Activated CD4-positive, alpha-beta T cell treated with anti-CD3 and anti-CD28 coated beads for 36 hours (primary cell): ENCODE results near the gene KAZN. TPM values are rescaled to one million over a fixed set of nuclear protein-coding genes. Genes with fewer than 3 reads are reported as not detected.
A peak's percentile ranks its signal among the peaks of the same experiment; 100 is the strongest.

Experiments used
- ATAC-seq: fragments of 200-7000 bp; cut with Tn5 transposase; one replicate; pipeline ENCODE4 v1.10.0; 2021; ENCODE audit warnings: mild to moderate bottlenecking, moderate library complexity
- CTCF ChIA-PET: fragments of 350-600 bp; sonication (Branson Sonifier 250); formaldehyde crosslinking; loops from one replicate; lab custom pipeline; 2021; ENCODE audit warnings: antibody characterized with exemption; lab: Charles Lee
- POLR2A ChIA-PET: fragments of 350-600 bp; sonication (Branson Sonifier 250); formaldehyde crosslinking; loops from one replicate; lab custom pipeline; 2021; ENCODE audit warnings: antibody characterized with exemption, inconsistent platforms; lab: Charles Lee
- DNase-seq: peaks from one replicate; pipeline ENCODE4 v3.0.0-alpha.2; 2020
- H3K27ac Mint-ChIP-seq: one replicate; pipeline ENCODE4 v1.8.0; 2021; ENCODE audit warnings: mixed read lengths
- H3K27me3 Mint-ChIP-seq: one replicate; pipeline ENCODE4 v1.8.0; 2021; ENCODE audit warnings: mixed read lengths
- H3K36me3 Mint-ChIP-seq: one replicate; pipeline ENCODE4 v1.8.0; 2021; ENCODE audit warnings: low read depth, mixed read lengths
- H3K4me1 Mint-ChIP-seq: one replicate; pipeline ENCODE4 v1.8.0; 2021; ENCODE audit warnings: mixed read lengths
- H3K4me3 Mint-ChIP-seq: one replicate; pipeline ENCODE4 v1.8.0; 2021; ENCODE audit warnings: mild to moderate bottlenecking, moderate library complexity, mixed read lengths
- H3K9me3 Mint-ChIP-seq: one replicate; pipeline ENCODE4 v1.8.0; 2021; ENCODE audit warnings: low read depth, mixed read lengths
- intact Hi-C, 2 experiments: fragments of 100-400 bp; cut with DNase I in 1 of 2; cut with micrococcal nuclease in 1 of 2; formaldehyde crosslinking; loops; one replicate each; pipeline versions ENCODE4 v1.14.2 to v1.15.1; 2022 to 2024; cut with DNase I, micrococcal nuclease
- total RNA-seq, 2 experiments: library from RNA; stranded (reverse); gene quantifications; one replicate each; pipeline ENCODE4 v1.2.3, GENCODE V29; 2021

The KAZN gene
- total RNA-seq, 2 experiments from 2014 or later = 0.89 to 0.90 TPM

DNA sequence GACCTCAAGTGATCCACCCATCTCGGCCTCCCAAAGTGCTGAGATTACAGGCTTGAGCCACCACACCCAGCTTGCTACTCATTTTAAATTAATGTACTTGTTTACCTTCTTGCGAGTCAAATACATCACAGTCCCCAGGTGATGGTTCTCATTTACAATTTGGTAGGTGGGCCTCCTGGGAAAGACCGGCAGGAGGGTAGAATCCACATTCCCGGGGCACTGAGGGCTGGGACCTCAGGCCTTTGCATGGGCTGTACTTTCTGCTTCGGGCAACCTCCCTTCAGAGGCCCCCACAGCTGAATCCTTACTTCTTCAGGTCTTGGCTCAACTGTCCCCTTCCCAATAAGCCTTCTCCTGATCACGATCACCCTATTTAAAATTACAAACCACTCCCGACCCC is 165.5 kb downstream of the KAZN start:
- POLR2A ChIA-PET = no interaction called here
- intact Hi-C loops = no loop called here
- H3K36me3 Mint-ChIP-seq = no peaks in the 10 kb centered on the region
- ATAC-seq = no peak
- no peaks in the 10 kb centered on the region for H3K9me3 Mint-ChIP-seq
- no peak overlapping the region for H3K27ac Mint-ChIP-seq
- CTCF ChIA-PET = no interaction called here
- H3K4me1 Mint-ChIP-seq = no peaks in the 10 kb centered on the region
- H3K4me3 Mint-ChIP-seq = no peak overlapping the region
- no peak for DNase-seq
- H3K27me3 Mint-ChIP-seq = peaks cover 10% of the 10 kb centered on the region

DNA sequence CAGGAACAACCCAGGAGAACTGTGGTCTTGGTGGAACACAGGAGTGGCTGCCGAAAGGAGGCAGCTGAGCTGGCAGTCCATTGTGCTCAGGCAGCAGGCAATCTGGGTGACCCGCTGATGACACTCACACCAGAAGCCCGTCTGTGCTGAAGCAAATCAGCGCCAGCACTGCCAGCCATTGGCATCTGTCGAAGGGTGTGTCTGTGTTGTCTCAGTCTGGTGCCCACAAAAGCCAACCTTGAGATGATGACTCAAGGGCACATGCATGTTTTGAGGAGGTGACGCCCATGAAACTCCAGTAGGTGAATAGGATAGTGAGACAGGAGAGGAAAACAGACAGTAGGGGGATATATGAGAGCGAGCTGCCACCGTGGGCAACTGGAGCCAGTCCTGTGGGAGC is 167.3 kb downstream of the KAZN start:
- DNase-seq (no peak), ATAC-seq (no peak)
- POLR2A ChIA-PET = no interaction called here
- Mint-ChIP-seq H3K27ac (no peak overlapping the region), H3K4me3 (no peak overlapping the region), H3K4me1 (no peaks in the 10 kb centered on the region), H3K27me3 (peaks cover 10% of the 10 kb centered on the region), H3K36me3 (no peaks in the 10 kb centered on the region), H3K9me3 (no peaks in the 10 kb centered on the region)
- CTCF ChIA-PET = no interaction called here
- intact Hi-C loops = no loop called here

DNA sequence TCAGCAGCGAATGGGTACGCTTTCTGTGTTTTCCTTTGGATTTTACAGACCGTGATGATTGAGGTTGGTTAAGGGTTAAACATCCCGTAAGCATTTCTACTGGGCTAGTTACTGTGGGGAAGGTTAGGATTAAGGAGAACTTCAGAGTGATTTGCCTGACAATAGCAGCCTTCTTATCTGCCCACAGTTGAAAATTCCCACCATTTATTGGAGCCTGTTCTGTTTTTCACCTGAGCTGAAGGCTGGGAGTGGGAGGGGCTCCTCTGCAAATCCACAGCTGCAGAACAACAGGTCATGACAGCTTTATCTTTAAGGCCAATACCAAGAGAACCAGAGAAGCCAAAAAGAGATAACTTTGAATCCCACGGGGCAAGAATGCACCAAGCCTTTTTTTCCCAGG is 168.6 kb downstream of the KAZN start:
- POLR2A ChIA-PET = no interaction called here
- no peak for DNase-seq
- intact Hi-C loops = no loop called here
- no peaks in the 10 kb centered on the region for H3K36me3 Mint-ChIP-seq
- no peaks in the 10 kb centered on the region for H3K9me3 Mint-ChIP-seq
- no peaks in the 10 kb centered on the region for H3K4me1 Mint-ChIP-seq
- no peak overlapping the region for H3K4me3 Mint-ChIP-seq
- H3K27me3 Mint-ChIP-seq = peaks cover 4% of the 10 kb centered on the region
- no peak for ATAC-seq
- CTCF ChIA-PET = interaction anchor here (0.6 kb wide), 1 partner anchor 97 kb away, joined by 3 read pairs; no protein-coding TSS in a partner anchor
- H3K27ac Mint-ChIP-seq = no peak overlapping the region

DNA sequence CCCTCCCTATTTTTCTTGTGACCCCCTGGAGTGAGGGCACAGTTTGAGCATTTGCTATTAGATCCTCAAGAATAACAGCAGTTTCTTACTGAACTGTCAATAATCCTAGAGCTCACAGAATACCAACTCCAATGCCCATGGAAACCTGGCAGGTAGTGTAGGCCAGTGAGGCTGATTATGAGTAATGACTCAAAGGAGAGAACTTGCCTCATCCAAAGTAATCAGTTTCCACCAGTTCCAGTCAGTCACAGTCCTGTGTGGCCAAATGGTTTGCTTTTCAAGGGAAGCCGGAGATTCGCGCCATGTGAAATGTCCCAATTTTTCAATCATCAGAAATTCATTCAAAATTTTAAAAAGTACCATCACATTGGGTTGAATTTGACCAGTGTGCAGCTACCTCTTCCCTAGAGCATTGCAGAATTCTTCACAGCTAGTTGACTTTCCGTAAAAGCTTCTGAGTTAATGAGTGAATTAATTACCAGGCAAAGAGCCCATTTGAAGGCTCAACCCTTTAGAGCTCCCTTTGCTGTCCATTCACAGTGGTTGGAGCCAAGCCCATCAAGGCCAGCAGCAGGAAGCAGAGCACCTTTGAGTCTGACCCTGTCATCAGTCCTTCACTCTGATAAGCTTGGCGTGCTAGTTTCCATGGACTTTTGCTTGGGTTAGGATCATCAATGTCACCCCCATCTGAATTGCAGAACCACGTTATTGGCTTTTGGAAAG is 170.3 kb downstream of the KAZN start:
- Mint-ChIP-seq H3K27ac (no peak overlapping the region), H3K4me3 (no peak overlapping the region), H3K9me3 (no peaks in the 10 kb centered on the region), H3K27me3 (peaks cover 4% of the 10 kb centered on the region), H3K36me3 (no peaks in the 10 kb centered on the region), H3K4me1 (no peaks in the 10 kb centered on the region)
- ChIA-PET CTCF (interaction anchor here (0.6 kb wide), 1 partner anchor 267 kb away, joined by 3 read pairs; no protein-coding TSS in a partner anchor), POLR2A (no interaction called here)
- intact Hi-C loops = no loop called here
- DNase-seq (no peak), ATAC-seq (no peak)

DNA sequence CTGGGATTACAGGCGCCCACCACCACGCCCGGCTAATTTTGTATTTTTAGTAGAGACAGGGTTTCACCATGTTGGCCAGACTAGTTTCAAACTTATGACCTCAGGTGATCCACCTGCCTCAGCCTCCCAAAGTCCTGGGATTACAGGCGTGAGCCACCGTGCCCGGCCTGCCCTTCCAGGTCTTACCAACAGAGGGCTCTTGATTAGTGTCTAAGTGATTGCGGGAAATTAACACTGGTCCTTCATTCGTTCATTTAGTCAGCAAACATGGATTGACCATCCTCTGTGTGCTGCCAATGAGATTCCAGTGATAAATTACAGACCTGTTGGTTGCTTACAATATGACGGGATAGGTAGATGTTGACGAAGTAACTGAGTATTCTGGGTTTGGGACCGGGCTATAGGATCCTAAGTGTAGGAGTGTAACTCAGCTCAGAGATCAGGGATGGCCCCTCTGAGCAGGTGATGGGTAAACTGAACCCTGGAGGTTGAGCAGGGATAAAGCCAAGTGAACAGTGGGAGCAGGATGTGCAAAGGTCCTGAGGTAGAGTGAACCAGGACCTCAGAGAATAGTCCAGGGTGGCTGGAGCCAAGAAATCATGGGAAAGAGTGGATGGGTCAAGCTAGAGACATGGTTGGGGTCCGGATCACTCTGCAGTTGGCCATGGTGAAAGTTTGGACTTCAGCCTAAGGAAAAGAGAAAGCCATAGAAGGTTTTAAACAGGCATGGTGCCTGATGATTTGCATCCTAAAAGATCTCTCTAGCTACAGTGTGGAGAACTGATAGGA is 171.2 kb downstream of the KAZN start:
- no peaks in the 10 kb centered on the region for H3K9me3 Mint-ChIP-seq
- H3K4me1 Mint-ChIP-seq = no peaks in the 10 kb centered on the region
- peaks cover 2% of the 10 kb centered on the region for H3K27me3 Mint-ChIP-seq
- DNase-seq (peak; percentile 7), ATAC-seq (no peak)
- ChIA-PET CTCF (interaction anchor here (0.6 kb wide), 1 partner anchor 268 kb away, joined by 3 read pairs; no protein-coding TSS in a partner anchor), POLR2A (no interaction called here)
- no peak overlapping the region for H3K27ac Mint-ChIP-seq
- no peaks in the 10 kb centered on the region for H3K36me3 Mint-ChIP-seq
- H3K4me3 Mint-ChIP-seq = no peak overlapping the region
- intact Hi-C loops = no loop called here

DNA sequence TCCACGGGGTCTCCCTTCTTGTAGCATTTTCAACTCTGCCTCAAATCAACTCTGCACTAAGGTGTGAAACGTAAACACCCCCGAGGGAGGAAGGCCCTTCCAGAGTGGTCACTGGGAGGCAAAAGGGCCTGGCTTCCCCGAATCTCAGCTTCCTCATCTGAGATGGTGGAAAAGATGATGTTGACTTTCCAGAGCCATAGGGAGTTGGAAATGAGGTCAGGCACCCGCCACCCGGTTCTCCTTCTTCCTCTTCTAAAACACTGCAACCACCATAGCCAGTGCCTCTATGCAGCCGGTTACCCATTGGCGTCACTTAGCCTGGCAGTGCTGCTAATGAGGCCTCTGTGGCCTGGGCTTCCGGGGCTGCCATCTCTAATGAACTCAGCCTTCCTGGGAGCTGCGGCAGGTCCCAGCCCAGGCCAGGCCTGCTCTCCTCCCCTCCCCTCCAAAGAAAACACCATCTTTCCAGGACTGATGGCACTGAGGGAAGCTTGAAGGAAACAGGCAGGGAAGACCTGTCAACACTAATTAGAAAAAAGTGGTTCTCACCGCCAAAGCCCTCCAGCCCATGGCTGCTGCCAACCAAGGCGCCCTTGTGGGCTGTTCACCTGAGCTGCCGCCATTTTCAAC is 175.0 kb downstream of the KAZN start:
- Mint-ChIP-seq H3K4me1 (no peaks in the 10 kb centered on the region), H3K4me3 (no peak overlapping the region), H3K27me3 (no peaks in the 10 kb centered on the region), H3K9me3 (no peaks in the 10 kb centered on the region), H3K27ac (no peak overlapping the region), H3K36me3 (no peaks in the 10 kb centered on the region)
- ChIA-PET CTCF (no interaction called here), POLR2A (no interaction called here)
- no peak for DNase-seq
- no peak for ATAC-seq
- intact Hi-C loops = no loop called here

DNA sequence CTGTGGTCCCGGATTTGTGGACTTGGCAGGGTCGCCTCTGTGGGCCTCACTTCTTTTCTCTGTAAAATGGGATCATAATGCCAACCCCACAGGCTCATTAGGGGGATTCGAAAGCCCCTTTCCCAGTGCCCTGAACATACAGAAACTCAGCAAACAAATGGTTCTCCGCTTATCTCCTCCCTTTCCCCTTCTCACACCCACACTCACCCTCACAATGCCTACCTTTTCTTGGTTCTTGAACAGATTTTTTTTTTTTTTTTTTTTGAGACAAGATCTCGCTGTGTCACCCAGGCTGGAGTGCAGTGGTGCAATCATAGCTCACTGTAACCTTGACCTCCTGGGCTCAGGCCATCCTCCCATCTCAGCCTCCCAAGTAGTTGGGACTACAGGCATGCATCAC is 175.7 kb downstream of the KAZN start:
- CTCF ChIA-PET = no interaction called here
- no peaks in the 10 kb centered on the region for H3K36me3 Mint-ChIP-seq
- ATAC-seq = no peak

DNA sequence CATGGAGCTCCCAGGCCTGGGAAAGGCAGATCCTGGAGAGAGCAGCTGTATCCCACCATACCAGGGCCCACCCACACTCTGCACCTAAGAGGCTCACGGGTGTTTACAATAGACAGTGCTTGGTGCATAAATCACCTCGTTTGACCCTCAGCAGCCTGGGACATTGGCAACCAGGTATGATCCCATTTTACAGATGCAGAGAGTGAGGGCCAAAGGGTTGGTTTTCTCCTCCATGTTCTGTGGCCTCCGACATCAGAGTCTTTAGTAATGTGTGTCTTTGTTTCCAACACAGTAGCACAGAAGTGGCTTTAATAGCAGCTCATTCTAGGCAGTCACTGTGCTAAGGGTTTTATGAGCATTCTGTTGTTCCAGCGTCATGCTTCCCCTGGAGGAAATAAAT is 176.5 kb downstream of the KAZN start:
- no peak for ATAC-seq
- H3K9me3 Mint-ChIP-seq = no peaks in the 10 kb centered on the region
- no peak overlapping the region for H3K27ac Mint-ChIP-seq
- ChIA-PET POLR2A (no interaction called here), CTCF (interaction anchor here (0.7 kb wide), 1 partner anchor 21 kb away, joined by 3 read pairs; no protein-coding TSS in a partner anchor)
- no peaks in the 10 kb centered on the region for H3K36me3 Mint-ChIP-seq
- H3K4me3 Mint-ChIP-seq = no peak overlapping the region
- DNase-seq = no peak
- intact Hi-C loops = loop anchor here in 1 of 2 experiments (5.0 kb wide), 1 partner anchor 272 kb away; no protein-coding TSS in a partner anchor
- H3K27me3 Mint-ChIP-seq = peaks cover 3% of the 10 kb centered on the region
- H3K4me1 Mint-ChIP-seq = no peaks in the 10 kb centered on the region

More for the DNA sequence above, 175.7 kb downstream of the KAZN start:
- no peak for DNase-seq
- Mint-ChIP-seq H3K4me1 (no peaks in the 10 kb centered on the region), H3K27ac (no peak overlapping the region), H3K4me3 (no peak overlapping the region), H3K9me3 (no peaks in the 10 kb centered on the region), H3K27me3 (peaks cover 3% of the 10 kb centered on the region)
- POLR2A ChIA-PET = no interaction called here
- intact Hi-C loops = no loop called here

DNA sequence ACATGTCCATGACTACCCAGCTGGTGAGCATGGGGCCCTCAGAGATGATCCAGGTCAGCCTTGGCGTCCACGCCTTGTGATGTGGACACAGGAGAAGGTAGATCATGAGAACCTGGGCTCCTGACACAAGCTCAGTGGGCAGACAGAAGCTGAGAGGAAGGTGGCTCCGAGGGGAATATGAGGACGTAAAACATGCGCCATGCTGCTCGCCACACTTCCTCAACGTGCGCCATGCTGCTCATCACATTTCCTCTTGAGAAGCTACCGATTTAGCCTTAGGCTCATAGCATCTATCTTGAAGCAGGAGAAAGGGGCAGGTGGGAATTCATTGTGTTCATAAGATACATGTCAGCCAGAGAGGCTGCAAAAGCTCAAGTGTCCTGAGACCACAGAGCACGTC is 176.9 kb downstream of the KAZN start:
- no peaks in the 10 kb centered on the region for H3K36me3 Mint-ChIP-seq
- H3K4me3 Mint-ChIP-seq = no peak overlapping the region
- H3K27me3 Mint-ChIP-seq = peaks cover 3% of the 10 kb centered on the region
- ChIA-PET POLR2A (no interaction called here), CTCF (interaction anchor here (0.7 kb wide), 1 partner anchor 21 kb away, joined by 3 read pairs; no protein-coding TSS in a partner anchor)
- intact Hi-C loops = loop anchor here in 1 of 2 experiments (5.0 kb wide), 1 partner anchor 272 kb away; no protein-coding TSS in a partner anchor
- H3K27ac Mint-ChIP-seq = no peak overlapping the region
- H3K9me3 Mint-ChIP-seq = no peaks in the 10 kb centered on the region
- ATAC-seq (no peak), DNase-seq (no peak)
- H3K4me1 Mint-ChIP-seq = no peaks in the 10 kb centered on the region

DNA sequence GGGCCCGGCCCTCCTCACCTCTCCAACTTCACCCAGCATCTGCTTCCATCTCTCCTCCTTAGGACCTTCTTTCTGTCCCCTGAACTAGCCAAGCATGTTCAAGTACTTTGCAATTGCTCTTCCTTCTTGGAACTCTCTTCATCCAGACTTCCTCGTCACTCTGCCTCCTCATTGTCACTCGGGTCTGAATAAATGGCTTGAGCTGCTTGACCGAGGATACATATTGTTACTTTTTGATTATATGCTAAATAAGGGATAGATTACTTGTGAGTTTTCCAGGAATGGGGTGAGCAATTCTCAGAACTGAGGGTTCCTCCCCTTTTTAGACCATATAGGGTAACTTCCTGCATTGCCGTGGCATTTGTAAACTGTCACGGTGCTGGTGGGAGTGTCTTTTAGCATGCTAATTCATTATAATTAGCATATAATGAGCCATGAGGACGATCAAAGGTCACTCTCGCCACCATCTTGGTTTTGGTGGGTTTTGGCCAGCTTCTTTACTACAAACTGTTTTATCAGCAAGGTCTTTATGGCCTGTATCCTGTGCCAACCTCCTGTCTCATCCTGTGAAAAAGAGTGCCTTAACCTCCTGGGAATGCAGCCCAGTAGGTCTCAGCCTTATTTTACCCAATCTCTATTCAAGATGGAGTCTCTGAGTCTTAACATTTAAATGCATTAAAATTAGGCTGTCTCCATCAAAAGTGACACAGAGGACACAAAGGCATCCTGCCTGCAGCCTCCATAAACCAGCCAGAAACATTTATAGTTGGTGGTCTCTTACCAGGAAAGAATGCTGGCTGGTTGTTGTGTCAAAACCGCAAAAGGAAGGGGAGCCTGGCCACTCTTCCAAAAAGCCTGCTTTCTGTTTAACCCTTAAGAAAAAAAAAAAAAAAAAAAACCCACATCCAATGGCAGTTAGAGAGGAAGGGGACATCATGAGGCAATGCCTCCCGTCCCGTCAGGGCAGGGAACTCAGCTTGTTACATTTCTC is 179.3 kb downstream of the KAZN start:
- no peak for ATAC-seq
- H3K9me3 Mint-ChIP-seq = no peaks in the 10 kb centered on the region
- H3K4me3 Mint-ChIP-seq = no peak overlapping the region
- no peak for DNase-seq
- H3K36me3 Mint-ChIP-seq = no peaks in the 10 kb centered on the region
- H3K27ac Mint-ChIP-seq = no peak overlapping the region
- intact Hi-C loops = loop anchor here in 1 of 2 experiments (5.0 kb wide), 1 partner anchor 269 kb away; no protein-coding TSS in a partner anchor
- H3K27me3 Mint-ChIP-seq = peaks cover 3% of the 10 kb centered on the region
- H3K4me1 Mint-ChIP-seq = no peaks in the 10 kb centered on the region
- CTCF ChIA-PET = interaction anchor here (0.6 to 1.4 kb wide), 5 partner anchors 10 to 1133 kb away, joined by 3 to 5 read pairs (median 4); no protein-coding TSS in a partner anchor
- POLR2A ChIA-PET = no interaction called here
